Measurements from ENCODE around the gene TAPT1.

The TAPT1 gene

DNA sequence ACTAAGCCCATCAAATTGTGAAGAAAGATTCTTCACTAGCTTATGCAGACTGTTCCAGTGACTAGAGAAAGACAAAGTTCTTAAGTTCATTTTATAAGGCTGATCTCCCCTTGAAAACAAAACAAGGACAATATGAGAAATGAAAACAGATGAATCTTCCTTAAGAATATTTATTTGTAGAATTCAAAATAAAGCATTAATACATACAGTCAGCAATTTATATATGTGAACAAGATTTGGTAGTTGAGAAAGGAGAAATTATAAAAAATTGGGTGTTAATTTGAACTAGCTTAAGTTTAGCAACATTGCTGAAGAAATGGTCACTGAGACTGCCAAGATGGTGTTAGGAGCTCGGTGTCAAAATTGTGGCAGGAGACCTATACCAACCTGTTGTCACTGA, 41.4 kb upstream of the TAPT1 start:
- no peak for DNase-seq (ENCODE audit: low read depth)
- no peak overlapping the region for H3K4me3 ChIP-seq (ENCODE audit: control insufficient read depth, low read depth, low read length)
- TF ChIP-seq, protein P1, sequence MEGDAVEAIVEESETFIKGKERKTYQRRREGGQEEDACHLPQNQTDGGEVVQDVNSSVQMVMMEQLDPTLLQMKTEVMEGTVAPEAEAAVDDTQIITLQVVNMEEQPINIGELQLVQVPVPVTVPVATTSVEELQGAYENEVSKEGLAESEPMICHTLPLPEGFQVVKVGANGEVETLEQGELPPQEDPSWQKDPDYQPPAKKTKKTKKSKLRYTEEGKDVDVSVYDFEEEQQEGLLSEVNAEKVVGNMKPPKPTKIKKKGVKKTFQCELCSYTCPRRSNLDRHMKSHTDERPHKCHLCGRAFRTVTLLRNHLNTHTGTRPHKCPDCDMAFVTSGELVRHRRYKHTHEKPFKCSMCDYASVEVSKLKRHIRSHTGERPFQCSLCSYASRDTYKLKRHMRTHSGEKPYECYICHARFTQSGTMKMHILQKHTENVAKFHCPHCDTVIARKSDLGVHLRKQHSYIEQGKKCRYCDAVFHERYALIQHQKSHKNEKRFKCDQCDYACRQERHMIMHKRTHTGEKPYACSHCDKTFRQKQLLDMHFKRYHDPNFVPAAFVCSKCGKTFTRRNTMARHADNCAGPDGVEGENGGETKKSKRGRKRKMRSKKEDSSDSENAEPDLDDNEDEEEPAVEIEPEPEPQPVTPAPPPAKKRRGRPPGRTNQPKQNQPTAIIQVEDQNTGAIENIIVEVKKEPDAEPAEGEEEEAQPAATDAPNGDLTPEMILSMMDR (conservative IDR thresholded peaks at IDR 0.05; ENCODE audit: control insufficient read depth, insufficient read depth, low read depth, low read length): no peak

DNA sequence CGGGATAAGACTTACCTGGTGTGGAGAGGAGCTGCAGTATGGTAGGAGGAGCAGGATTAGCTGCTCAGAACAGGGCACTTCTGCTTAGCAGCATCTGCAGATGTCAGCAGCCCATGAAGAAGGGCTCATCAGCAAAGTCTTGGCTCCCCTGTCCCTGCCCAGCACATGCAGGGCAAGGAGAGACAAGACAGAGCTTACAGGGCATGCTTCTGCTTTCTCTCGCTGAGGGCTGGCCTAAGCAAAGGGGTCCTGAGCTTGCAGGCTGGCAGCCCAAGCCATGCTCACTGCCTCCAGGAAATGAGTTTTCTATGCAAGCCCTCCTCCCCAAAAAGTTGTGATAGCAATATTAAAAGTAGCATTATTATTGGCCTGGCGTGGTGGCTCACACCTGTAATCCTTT, 39.5 kb upstream of the TAPT1 start:
- TF ChIP-seq, protein P1 (conservative IDR thresholded peaks at IDR 0.05; ENCODE audit: control insufficient read depth, insufficient read depth, low read depth, low read length): no peak
- DNase-seq (ENCODE audit: low read depth): no peak
- H3K4me3 ChIP-seq (ENCODE audit: control insufficient read depth, low read depth, low read length): no peak overlapping the region

DNA sequence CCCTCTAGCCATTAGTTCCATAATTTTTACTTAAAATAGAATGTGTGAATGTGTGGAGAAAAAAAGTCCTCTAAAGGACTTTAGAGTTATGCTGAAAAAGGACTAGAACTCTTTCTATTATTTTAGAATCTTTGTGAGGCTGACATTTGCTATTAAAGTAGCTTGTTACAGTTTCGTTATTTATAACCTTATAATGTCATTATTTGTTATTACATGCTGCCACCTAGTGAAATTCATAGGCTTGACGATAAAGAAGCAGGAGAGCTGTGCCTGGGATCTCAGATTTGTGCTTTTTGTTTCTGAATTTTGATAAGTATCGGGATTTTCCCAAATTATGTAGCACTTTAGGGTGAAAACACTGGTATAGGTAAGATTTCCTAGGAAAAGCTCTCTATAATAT, 38.5 kb upstream of the TAPT1 start:
- no peak overlapping the region for H3K4me3 ChIP-seq (ENCODE audit: control insufficient read depth, low read depth, low read length)
- peak; percentile 65 for DNase-seq (ENCODE audit: low read depth)
- TF ChIP-seq, protein P1 (conservative IDR thresholded peaks at IDR 0.05; ENCODE audit: control insufficient read depth, insufficient read depth, low read depth, low read length): peak; percentile 56

- TF ChIP-seq, protein P1 (conservative IDR thresholded peaks at IDR 0.05; ENCODE audit: control insufficient read depth, insufficient read depth, low read depth, low read length): no peak
- DNase-seq (ENCODE audit: low read depth): no peak
- no peak overlapping the region for H3K4me3 ChIP-seq (ENCODE audit: control insufficient read depth, low read depth, low read length)
Observed at GRCh38 chr4:16263056-16263455, 36.8 kb upstream of the TAPT1 start.

DNA sequence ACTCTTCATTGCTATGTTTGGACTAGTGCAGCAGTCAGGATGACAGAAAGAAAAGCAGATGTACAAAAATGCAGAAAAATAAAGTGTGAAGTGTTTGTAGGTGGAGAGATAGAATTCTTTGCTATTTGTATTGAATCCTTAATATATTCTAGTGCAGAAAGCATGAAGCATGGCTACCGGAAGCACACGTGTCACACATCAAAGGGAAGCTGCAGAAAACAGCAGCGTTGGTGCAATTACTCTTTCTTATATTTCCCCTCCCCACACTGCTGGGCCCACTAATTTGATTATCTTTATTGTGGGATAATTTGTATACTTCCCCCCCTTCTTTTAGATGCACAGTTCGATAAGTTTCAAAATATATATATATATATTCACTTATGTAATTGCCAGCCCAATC, 35.9 kb upstream of the TAPT1 start:
- DNase-seq (ENCODE audit: low read depth): no peak
- TF ChIP-seq, protein P1 (conservative IDR thresholded peaks at IDR 0.05; ENCODE audit: control insufficient read depth, insufficient read depth, low read depth, low read length): no peak

DNA sequence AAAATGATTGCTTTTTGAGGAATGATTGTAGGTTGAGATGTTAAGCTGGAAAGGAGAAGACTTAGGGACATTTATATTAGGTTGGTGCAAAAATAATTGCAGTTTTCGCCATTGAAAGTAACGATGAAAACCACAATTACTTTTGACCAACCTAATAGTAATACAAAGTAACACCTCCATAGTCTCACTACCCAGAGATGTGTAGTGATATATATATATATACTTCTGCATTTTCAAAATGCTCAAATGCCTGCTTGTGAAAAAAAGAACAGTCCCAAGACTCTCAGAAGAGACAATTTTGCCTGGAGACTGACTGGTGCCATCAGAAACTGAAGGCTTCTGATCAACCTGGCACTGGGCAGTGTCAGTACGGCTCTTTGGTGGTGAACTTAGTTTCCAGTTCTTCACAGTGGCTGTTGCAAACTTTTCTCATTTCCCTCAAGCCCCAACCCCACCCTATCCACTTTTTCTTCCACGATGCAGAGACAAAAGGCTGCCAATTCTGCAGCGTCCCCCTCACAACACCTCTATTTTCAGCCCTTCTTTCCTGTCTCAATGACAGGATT, 35.1 kb upstream of the TAPT1 start:
- no peak for DNase-seq (ENCODE audit: low read depth)
- no peak overlapping the region for H3K4me3 ChIP-seq (ENCODE audit: control insufficient read depth, low read depth, low read length)
- TF ChIP-seq, protein P1 (conservative IDR thresholded peaks at IDR 0.05; ENCODE audit: control insufficient read depth, insufficient read depth, low read depth, low read length): no peak

More for the DNA sequence above, 35.9 kb upstream of the TAPT1 start:
- no peak overlapping the region for H3K4me3 ChIP-seq (ENCODE audit: control insufficient read depth, low read depth, low read length)

- H3K4me3 ChIP-seq (ENCODE audit: control insufficient read depth, low read depth, low read length): no peak overlapping the region
- TF ChIP-seq, protein P1 (conservative IDR thresholded peaks at IDR 0.05; ENCODE audit: control insufficient read depth, insufficient read depth, low read depth, low read length): no peak
- DNase-seq (ENCODE audit: low read depth): peak; percentile 80
Observed at GRCh38 chr4:16259889-16260246, 33.6 kb upstream of the TAPT1 start.
